ENCODE data around the gene COLGALT1. TPM values are rescaled to one million over a fixed set of nuclear protein-coding genes. Genes with fewer than 3 reads are reported as not detected.

Gene COLGALT1
- total and polyA plus RNA-seq, 2 experiments from 2014 or later = 98.9 to 134 TPM

- 58 to 65% methylated on average over 4 of the region's 4 CpGs for WGBS, 2 experiments (ENCODE audit: low coverage in 1 of 2, low lambda C conversion rate in 2 of 2, missing lambda C conversion rate in 2 of 2)
- Histone ChIP-seq H3F3A (ENCODE audit: insufficient read depth) (no peaks in the 10 kb centered on the region), H3K79me2 (ENCODE audit: insufficient read depth) (no peaks in the 10 kb centered on the region), H2AFZ (no peak overlapping the region), H3K27ac (no peak overlapping the region), H4K20me1 (ENCODE audit: insufficient read depth) (no peaks in the 10 kb centered on the region), H3K9ac (no peak overlapping the region), H3K27me3 (replicated peaks; ENCODE audit: insufficient read depth) (no peaks in the 10 kb centered on the region), H3K36me3 (ENCODE audit: low read depth) (no peaks in the 10 kb centered on the region), H3K9me2 (ENCODE audit: insufficient read depth) (no peaks in the 10 kb centered on the region), H3K4me3 (no peak overlapping the region), H3K4me1 (ENCODE audit: insufficient read depth) (no peaks in the 10 kb centered on the region), H3K9me3 (ENCODE audit: low read depth) (no peaks in the 10 kb centered on the region), H3K4me2 (ENCODE audit: unreplicated experiment) (no peak overlapping the region)
- in situ Hi-C loops (cut with MboI) = no loop called here
- TF ChIP-seq EZH2 (IDR thresholded peaks at IDR 0.05; ENCODE audit: insufficient read depth, poor library complexity, severe bottlenecking) (no peak), EZH2phosphoT487 (IDR thresholded peaks at IDR 0.05; ENCODE audit: insufficient read depth, low read depth) (no peak)
- no peak for DNase-seq
Measured at GRCh38 chr19:17543986-17544385, 11.5 kb upstream of the COLGALT1 start.

- Histone ChIP-seq H3K4me2 (ENCODE audit: unreplicated experiment) (no peak overlapping the region), H3K79me2 (ENCODE audit: insufficient read depth) (no peaks in the 10 kb centered on the region), H3K27me3 (replicated peaks; ENCODE audit: insufficient read depth) (no peaks in the 10 kb centered on the region), H3K9ac (no peak overlapping the region), H4K20me1 (ENCODE audit: insufficient read depth) (no peaks in the 10 kb centered on the region), H3K4me3 (no peak overlapping the region), H3K9me2 (ENCODE audit: insufficient read depth) (no peaks in the 10 kb centered on the region), H3K36me3 (ENCODE audit: low read depth) (no peaks in the 10 kb centered on the region), H3K4me1 (ENCODE audit: insufficient read depth) (no peaks in the 10 kb centered on the region), H3K27ac (no peak overlapping the region), H3K9me3 (ENCODE audit: low read depth) (no peaks in the 10 kb centered on the region), H3F3A (ENCODE audit: insufficient read depth) (no peaks in the 10 kb centered on the region), H2AFZ (no peak overlapping the region)
- TF ChIP-seq EZH2phosphoT487 (IDR thresholded peaks at IDR 0.05; ENCODE audit: insufficient read depth, low read depth) (no peak), EZH2 (IDR thresholded peaks at IDR 0.05; ENCODE audit: insufficient read depth, poor library complexity, severe bottlenecking) (no peak)
- in situ Hi-C loops (cut with MboI) = no loop called here
- DNase-seq = no peak
- 87 to 94% methylated on average over 3 to 4 of the region's 4 CpGs for WGBS, 2 experiments (ENCODE audit: low coverage in 1 of 2, low lambda C conversion rate in 2 of 2, missing lambda C conversion rate in 2 of 2)
Measured at GRCh38 chr19:17544418-17544817, 11.0 kb upstream of the COLGALT1 start.

- H3K79me2 ChIP-seq (ENCODE audit: insufficient read depth) = no peaks in the 10 kb centered on the region
- peaks cover 9% of the 10 kb centered on the region for H3F3A ChIP-seq (ENCODE audit: insufficient read depth)
- H3K9me3 ChIP-seq (ENCODE audit: low read depth) = no peaks in the 10 kb centered on the region
- WGBS, 2 experiments (ENCODE audit: low coverage in 1 of 2, low lambda C conversion rate in 2 of 2, missing lambda C conversion rate in 2 of 2) = 90 to 93% methylated on average over 4 to 6 of the region's 6 CpGs
- DNase-seq = no peak
- H3K27ac ChIP-seq = no peak overlapping the region
- no peak overlapping the region for H3K4me2 ChIP-seq (ENCODE audit: unreplicated experiment)
- H4K20me1 ChIP-seq (ENCODE audit: insufficient read depth) = no peaks in the 10 kb centered on the region
- no peak overlapping the region for H3K4me3 ChIP-seq
- H3K9ac ChIP-seq = no peak overlapping the region
- peaks cover 3% of the 10 kb centered on the region; the same call in 1 of the 2 replicates for H3K4me1 ChIP-seq (ENCODE audit: insufficient read depth)
- no peaks in the 10 kb centered on the region for H3K36me3 ChIP-seq (ENCODE audit: low read depth)
- in situ Hi-C loops (cut with MboI) = no loop called here
- no peaks in the 10 kb centered on the region for H3K27me3 ChIP-seq (replicated peaks; ENCODE audit: insufficient read depth)
- no peak overlapping the region for H2AFZ ChIP-seq
- TF ChIP-seq EZH2phosphoT487 (IDR thresholded peaks at IDR 0.05; ENCODE audit: insufficient read depth, low read depth) (no peak), EZH2 (IDR thresholded peaks at IDR 0.05; ENCODE audit: insufficient read depth, poor library complexity, severe bottlenecking) (no peak)
- no peaks in the 10 kb centered on the region for H3K9me2 ChIP-seq (ENCODE audit: insufficient read depth)
Measured at GRCh38 chr19:17548145-17548544, 7.3 kb upstream of the COLGALT1 start.

- in situ Hi-C loops (cut with MboI) = no loop called here
- H3K4me1 ChIP-seq (ENCODE audit: insufficient read depth) = peaks cover 10% of the 10 kb centered on the region
- 59 to 66% methylated on average over 5 of the region's 5 CpGs for WGBS, 2 experiments (ENCODE audit: low coverage in 1 of 2, low lambda C conversion rate in 2 of 2, missing lambda C conversion rate in 2 of 2)
- no peaks in the 10 kb centered on the region for H3K36me3 ChIP-seq (ENCODE audit: low read depth)
- no peaks in the 10 kb centered on the region for H3K9me2 ChIP-seq (ENCODE audit: insufficient read depth)
- H3K27ac ChIP-seq = no peak overlapping the region
- peaks cover 20% of the 10 kb centered on the region for H3F3A ChIP-seq (ENCODE audit: insufficient read depth)
- no peak overlapping the region for H3K4me2 ChIP-seq (ENCODE audit: unreplicated experiment)
- no peak overlapping the region for H3K4me3 ChIP-seq
- no peaks in the 10 kb centered on the region for H3K79me2 ChIP-seq (ENCODE audit: insufficient read depth)
- H4K20me1 ChIP-seq (ENCODE audit: insufficient read depth) = no peaks in the 10 kb centered on the region
- H3K27me3 ChIP-seq (replicated peaks; ENCODE audit: insufficient read depth) = no peaks in the 10 kb centered on the region
- TF ChIP-seq EZH2 (IDR thresholded peaks at IDR 0.05; ENCODE audit: insufficient read depth, poor library complexity, severe bottlenecking) = no peak
- TF ChIP-seq EZH2phosphoT487 (IDR thresholded peaks at IDR 0.05; ENCODE audit: insufficient read depth, low read depth) = no peak
- no peak overlapping the region for H2AFZ ChIP-seq
- no peaks in the 10 kb centered on the region for H3K9me3 ChIP-seq (ENCODE audit: low read depth)
- H3K9ac ChIP-seq = no peak overlapping the region
- DNase-seq = no peak
Measured at GRCh38 chr19:17549085-17549740, 6.2 kb upstream of the COLGALT1 start.

All from GM23248 (cell line).